ENCODE measurements around the gene TRPM5. TPM values are rescaled to one million over a fixed set of nuclear protein-coding genes. Genes with fewer than 3 reads are reported as not detected.
A peak's percentile ranks its signal among the peaks of the same experiment; 100 is the strongest.

Gene TRPM5
- total and polyA plus RNA-seq, 11 donors: not detected

- peaks cover 0 to 2% (median 0%) of the 10 kb centered on the region in 12 donors for H3K9me3 ChIP-seq
- no peak overlapping the region for H3K4me3 ChIP-seq
- 85 to 87% (median 86%) methylated on average over 7 to 19 of the region's 19 CpGs for WGBS, 4 donors
- ATAC-seq (no peak), DNase-seq (peak in 1 of 5 donors; percentile 46)
- TF ChIP-seq CTCF (IDR thresholded peaks at IDR 0.05) (no peak), POLR2A (IDR thresholded peaks at IDR 0.05) (no peak)
- peaks cover 5 to 43% (median 30%) of the 10 kb centered on the region in 12 donors for H3K4me1 ChIP-seq
- H3K27me3 ChIP-seq: peaks cover 0 to 4% (median 0%) of the 10 kb centered on the region in 9 donors
- H3K36me3 ChIP-seq: no peaks in the 10 kb centered on the region
- intact Hi-C loops (cut with DNase I): no loop called here
- no peak overlapping the region for H3K27ac ChIP-seq
These were observed 6.2 kb upstream of the TRPM5 start for GRCh38 chr11:2450321-2451041.

GRCh38 chr11:2449548-2450320 is 5.4 kb upstream of the TRPM5 start:
- intact Hi-C loops (cut with DNase I): loop anchor here in 2 of 10 donors (5.0 kb wide), 2 partner anchors 63 to 438 kb away; partner anchors contain the start of gene CDKN1C (in 1 of the 2)
- Histone ChIP-seq H3K9me3 (peaks cover 0 to 2% (median 0%) of the 10 kb centered on the region in 12 donors), H3K27me3 (peaks cover 0 to 7% (median 0%) of the 10 kb centered on the region in 9 donors), H3K27ac (no peak overlapping the region), H3K36me3 (no peaks in the 10 kb centered on the region), H3K4me1 (peaks cover 5 to 45% (median 33%) of the 10 kb centered on the region in 12 donors), H3K4me3 (no peak overlapping the region)
- DNase-seq: peak in 1 of 5 donors; percentile 27
- TF ChIP-seq POLR2A (IDR thresholded peaks at IDR 0.05) (no peak), CTCF (IDR thresholded peaks at IDR 0.05) (no peak)
- peak in 1 of 4 donors; percentile 41 for ATAC-seq
- 65 to 78% (median 71%) methylated on average over 14 to 26 of the region's 26 CpGs for WGBS, 4 donors

GRCh38 chr11:2448661-2449547 is 4.6 kb upstream of the TRPM5 start:
- peaks cover 5 to 49% (median 33%) of the 10 kb centered on the region in 12 donors for H3K4me1 ChIP-seq
- H3K9me3 ChIP-seq: peaks cover 0 to 2% (median 0%) of the 10 kb centered on the region in 12 donors
- H3K36me3 ChIP-seq: no peaks in the 10 kb centered on the region
- 72 to 81% (median 75%) methylated on average over 14 to 21 of the region's 21 CpGs for WGBS, 4 donors
- DNase-seq (peak in 4 of 5 donors; percentile 40 to 62 (median 56)), ATAC-seq (peak in 3 of 4 donors; percentile 37 to 64 (median 44))
- no peak overlapping the region for H3K4me3 ChIP-seq
- peaks cover 0 to 7% (median 0%) of the 10 kb centered on the region in 9 donors for H3K27me3 ChIP-seq
- intact Hi-C loops (cut with DNase I): loop anchor here in 2 of 10 donors (5.0 kb wide), 2 partner anchors 63 to 438 kb away; partner anchors contain the start of gene CDKN1C (in 1 of the 2)
- peak overlapping the region in 4 of 12 donors; percentile 28 to 56 (median 50) for H3K27ac ChIP-seq
- TF ChIP-seq POLR2A (IDR thresholded peaks at IDR 0.05): no peak
- TF ChIP-seq CTCF (IDR thresholded peaks at IDR 0.05): no peak

Data from heart left ventricle (tissue), 16 donors.